ENCODE data around the gene GOLPH3.
"Not testable (repeated sequence)": the region's sequence is repeated elsewhere in the genome, so short reads cannot be mapped to it uniquely, and the experiment has no call there.

Gene GOLPH3

GRCh38 chr5:32132757-32133156 lies 41.4 kb downstream of the GOLPH3 start:
- no peak for DNase-seq

GRCh38 chr5:32131604-32132003 lies 42.5 kb downstream of the GOLPH3 start:
- DNase-seq, result no peak

GRCh38 chr5:32130865-32131264 lies 43.3 kb downstream of the GOLPH3 start:
- no peak for DNase-seq

GRCh38 chr5:32129074-32129598 lies 45.0 kb downstream of the GOLPH3 start:
- DNase-seq, result no peak

GRCh38 chr5:32127711-32128110 lies 46.4 kb downstream of the GOLPH3 start:
- DNase-seq, result no peak

- DNase-seq, result no peak
Measured at GRCh38 chr5:32126691-32127090, 47.4 kb downstream of the GOLPH3 start.

GRCh38 chr5:32123889-32124676 lies 50.0 kb downstream of the GOLPH3 start:
- DNase-seq, result no peak

- no peak for DNase-seq
Measured at GRCh38 chr5:32123058-32123805, 50.9 kb downstream of the GOLPH3 start.

- DNase-seq, result not testable (repeated sequence)
Measured at GRCh38 chr5:32118922-32119321, 55.2 kb downstream of the GOLPH3 start.

- peak; percentile 21 for DNase-seq
Measured at GRCh38 chr5:32116574-32117313, 57.4 kb downstream of the GOLPH3 start.

GRCh38 chr5:32115985-32116384 lies 58.1 kb downstream of the GOLPH3 start:
- DNase-seq, result no peak

- no peak for DNase-seq
Measured at GRCh38 chr5:32110111-32110696, 63.9 kb downstream of the GOLPH3 start.

GRCh38 chr5:32109236-32109635 lies 64.9 kb downstream of the GOLPH3 start:
- no peak for DNase-seq

GRCh38 chr5:32108167-32108566 lies 66.0 kb downstream of the GOLPH3 start:
- DNase-seq, result no peak

- no peak for DNase-seq
Measured at GRCh38 chr5:32107291-32107690, 66.8 kb downstream of the GOLPH3 start.

- DNase-seq, result no peak
Measured at GRCh38 chr5:32103521-32103920, 70.6 kb downstream of the GOLPH3 start.

- DNase-seq, result no peak
Measured at GRCh38 chr5:32102254-32102986, 71.7 kb downstream of the GOLPH3 start.

- DNase-seq, result no peak
Measured at GRCh38 chr5:32100691-32101302, 73.3 kb downstream of the GOLPH3 start.

GRCh38 chr5:32100230-32100629 lies 73.9 kb downstream of the GOLPH3 start:
- no peak for DNase-seq

- no peak for DNase-seq
Measured at GRCh38 chr5:32099486-32100035, 74.6 kb downstream of the GOLPH3 start.

- DNase-seq, result no peak
Measured at GRCh38 chr5:32098890-32099310, 75.2 kb downstream of the GOLPH3 start.
